HAP-1 (cell line): ENCODE data around the gene TAF6.

Experiments
- DNase-seq, 2 experiments: peaks; one replicate each; pipeline ENCODE4 v3.0.0-alpha.2; 2016 to 2020; ENCODE audit warnings: low spot score in 2 of 2
- H3K27me3 ChIP-seq: fragments of 250-450 bp; sonication (Bioruptor Pico); 2 replicates; pipeline ENCODE4 v1.5.1; 2020; ENCODE audit warnings: low read depth, mild to moderate bottlenecking, moderate library complexity
- H3K36me3 ChIP-seq: fragments of 250-450 bp; sonication (Bioruptor Pico); replicated peaks from 2 replicates; pipeline ENCODE4 v1.5.1; 2020; ENCODE audit warnings: mild to moderate bottlenecking
- H3K4me1 ChIP-seq: fragments of 250-450 bp; sonication (Bioruptor Pico); 2 replicates; pipeline ENCODE4 v1.5.1; 2020; ENCODE audit warnings: mild to moderate bottlenecking
- H3K4me3 ChIP-seq: fragments of 250-450 bp; sonication (Bioruptor Pico); 2 replicates; pipeline ENCODE4 v1.5.1; 2020; ENCODE audit warnings: mild to moderate bottlenecking, moderate library complexity
- H3K9me3 ChIP-seq: fragments of 250-450 bp; sonication (Bioruptor Pico); 2 replicates; pipeline ENCODE4 v1.5.1; 2020; ENCODE audit warnings: mild to moderate bottlenecking, moderate library complexity
- in situ Hi-C: fragments of 300-500 bp; cut with MboI; formaldehyde crosslinking; loops from 3 replicates; pipeline ENCODE4 v1.14.3; 2020; ENCODE audit warnings: low sequenced_read_pairs, inconsistent platforms, mixed read lengths

The TAF6 gene

GRCh38 chr7:100122067-100122466 lies 2.9 kb upstream of the TAF6 start:
- in situ Hi-C loops, result no loop called here
- no peak for DNase-seq
- Histone ChIP-seq H3K4me1 (peaks cover 8% of the 10 kb centered on the region), H3K36me3 (peaks cover 5% of the 10 kb centered on the region; the same call in 1 of the 2 replicates), H3K27me3 (no peaks in the 10 kb centered on the region), H3K9me3 (no peaks in the 10 kb centered on the region), H3K4me3 (no peak overlapping the region)

- Histone ChIP-seq H3K36me3 (peaks cover 5% of the 10 kb centered on the region; the same call in 1 of the 2 replicates), H3K4me1 (peaks cover 8% of the 10 kb centered on the region), H3K27me3 (no peaks in the 10 kb centered on the region), H3K9me3 (no peaks in the 10 kb centered on the region), H3K4me3 (peak overlapping the region; percentile 84; the same call in 1 of the 2 replicates)
- in situ Hi-C loops, result no loop called here
- DNase-seq, result no peak
Measured at GRCh38 chr7:100120733-100121036, 1.5 kb upstream of the TAF6 start.

- Histone ChIP-seq H3K36me3 (peaks cover 5% of the 10 kb centered on the region; the same call in 1 of the 2 replicates), H3K9me3 (no peaks in the 10 kb centered on the region), H3K4me3 (peak overlapping the region; percentile 84), H3K4me1 (peaks cover 8% of the 10 kb centered on the region), H3K27me3 (no peaks in the 10 kb centered on the region)
- peak; percentile 56 to 81 for DNase-seq
- in situ Hi-C loops, result no loop called here
Measured at GRCh38 chr7:100119970-100120732, 993 bp upstream of the TAF6 start.

DNA sequence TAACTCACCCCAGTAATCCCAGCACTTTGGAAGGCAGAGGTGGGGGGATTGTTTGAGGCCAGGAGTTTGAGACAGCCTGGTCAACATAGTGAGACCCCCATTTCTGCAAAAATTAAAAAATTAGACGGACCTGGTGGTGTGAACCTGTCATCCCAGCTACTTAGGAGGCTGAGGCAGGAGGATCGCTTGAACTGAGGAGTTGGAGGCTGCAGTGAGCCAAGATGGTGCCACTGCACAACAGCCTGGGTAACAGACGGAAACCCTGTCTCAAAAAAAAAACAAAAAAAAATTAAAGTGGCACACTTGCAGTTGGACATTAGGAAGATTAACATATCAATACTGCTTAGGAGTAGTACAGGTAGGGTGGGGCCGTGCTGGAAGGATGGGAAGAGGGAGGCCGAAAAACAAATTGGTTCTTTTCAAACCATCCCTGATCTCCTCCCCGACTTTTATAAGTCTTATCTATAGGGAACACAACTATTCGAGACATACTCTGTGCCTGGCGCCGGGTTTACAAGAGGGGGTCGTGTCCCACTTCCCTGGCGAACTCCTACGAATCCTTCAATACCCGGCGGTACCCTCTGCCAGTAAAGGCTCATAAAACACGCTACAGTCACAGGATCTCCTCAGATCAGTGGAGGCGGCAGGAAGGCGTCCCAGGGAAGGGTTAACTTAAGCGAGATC lies 628 bp downstream of the TAF6 start:
- Histone ChIP-seq H3K9me3 (no peaks in the 10 kb centered on the region), H3K36me3 (peaks cover 9% of the 10 kb centered on the region), H3K4me1 (peaks cover 8% of the 10 kb centered on the region), H3K4me3 (peak overlapping the region; percentile 84), H3K27me3 (no peaks in the 10 kb centered on the region)
- in situ Hi-C loops, result no loop called here
- DNase-seq, result peak in 1 of 2 experiments; percentile 25

- H3K36me3 ChIP-seq, result peaks cover 37% of the 10 kb centered on the region
- H3K4me1 ChIP-seq, result peaks cover under 1% of the 10 kb centered on the region; the same call in 1 of the 2 replicates
- H3K9me3 ChIP-seq, result no peaks in the 10 kb centered on the region
- DNase-seq, result no peak
- no peaks in the 10 kb centered on the region for H3K27me3 ChIP-seq
- H3K4me3 ChIP-seq, result no peak overlapping the region
- in situ Hi-C loops, result no loop called here
Measured at GRCh38 chr7:100115026-100115425, 4.1 kb downstream of the TAF6 start.

GRCh38 chr7:100111914-100112313 lies 7.2 kb downstream of the TAF6 start:
- H3K36me3 ChIP-seq, result peaks cover 56% of the 10 kb centered on the region
- no peaks in the 10 kb centered on the region for H3K4me1 ChIP-seq
- in situ Hi-C loops, result no loop called here
- no peak for DNase-seq
- no peak overlapping the region for H3K4me3 ChIP-seq
- H3K27me3 ChIP-seq, result no peaks in the 10 kb centered on the region
- H3K9me3 ChIP-seq, result no peaks in the 10 kb centered on the region

DNA sequence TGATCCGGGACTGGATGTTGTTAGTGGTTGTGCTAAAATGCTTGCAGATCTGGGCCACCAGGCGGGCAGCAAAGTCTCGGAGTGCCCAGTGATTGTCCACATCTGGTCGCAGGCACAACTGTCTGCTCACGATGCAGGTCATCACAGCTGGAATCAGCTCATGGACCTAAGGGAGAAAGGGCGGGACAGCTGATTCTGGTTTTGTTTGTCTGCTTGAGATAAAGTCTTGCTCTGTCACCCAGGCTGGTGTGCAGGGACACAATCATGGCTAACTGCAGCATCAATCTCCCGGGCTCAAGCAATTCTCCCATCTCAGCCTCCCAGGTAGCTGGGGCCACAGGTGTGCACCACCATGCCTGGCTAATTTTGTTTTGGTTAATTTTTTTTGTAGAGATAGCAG lies 8.0 kb downstream of the TAF6 start:
- Histone ChIP-seq H3K9me3 (no peaks in the 10 kb centered on the region), H3K36me3 (peaks cover 59% of the 10 kb centered on the region), H3K4me3 (no peak overlapping the region), H3K27me3 (no peaks in the 10 kb centered on the region), H3K4me1 (no peaks in the 10 kb centered on the region)
- DNase-seq, result no peak
- in situ Hi-C loops, result no loop called here

- no peak for DNase-seq
- in situ Hi-C loops, result no loop called here
- peaks cover 66% of the 10 kb centered on the region for H3K36me3 ChIP-seq
- no peak overlapping the region for H3K4me3 ChIP-seq
- H3K27me3 ChIP-seq, result no peaks in the 10 kb centered on the region
- H3K4me1 ChIP-seq, result no peaks in the 10 kb centered on the region
- H3K9me3 ChIP-seq, result no peaks in the 10 kb centered on the region
Measured at GRCh38 chr7:100109521-100110163, 9.5 kb downstream of the TAF6 start.

DNA sequence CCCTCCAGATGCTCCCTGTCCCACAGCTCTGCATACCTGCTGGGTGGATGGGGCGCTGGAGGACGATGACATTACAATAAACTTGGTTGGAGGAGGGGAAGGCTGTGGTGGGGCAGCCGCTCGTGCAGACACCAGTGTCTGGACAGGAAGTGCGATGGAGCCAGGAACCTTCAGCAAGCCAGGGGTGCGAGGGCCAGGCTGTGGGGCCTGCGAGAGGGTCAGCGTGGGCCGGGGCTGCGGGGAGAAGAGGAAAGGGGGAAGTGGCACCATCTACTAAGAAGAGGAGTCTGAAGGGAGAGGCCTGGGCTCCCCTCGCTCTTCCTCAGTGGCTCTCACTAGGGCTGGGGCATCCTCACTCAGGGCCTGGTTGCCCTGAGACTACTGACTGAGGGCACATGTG lies 11.3 kb downstream of the TAF6 start:
- no peak for DNase-seq
- Histone ChIP-seq H3K36me3 (peaks cover 59% of the 10 kb centered on the region), H3K4me3 (no peak overlapping the region), H3K4me1 (no peaks in the 10 kb centered on the region), H3K27me3 (no peaks in the 10 kb centered on the region), H3K9me3 (no peaks in the 10 kb centered on the region)
- in situ Hi-C loops, result no loop called here

- H3K27me3 ChIP-seq, result no peaks in the 10 kb centered on the region
- no peak for DNase-seq
- H3K4me3 ChIP-seq, result no peak overlapping the region
- H3K4me1 ChIP-seq, result no peaks in the 10 kb centered on the region
- H3K36me3 ChIP-seq, result peaks cover 52% of the 10 kb centered on the region
- H3K9me3 ChIP-seq, result no peaks in the 10 kb centered on the region
- in situ Hi-C loops, result no loop called here
Measured at GRCh38 chr7:100107125-100107737, 11.9 kb downstream of the TAF6 start.

- Histone ChIP-seq H3K36me3 (peaks cover 48% of the 10 kb centered on the region), H3K27me3 (no peaks in the 10 kb centered on the region), H3K4me3 (no peak overlapping the region), H3K4me1 (no peaks in the 10 kb centered on the region), H3K9me3 (no peaks in the 10 kb centered on the region)
- DNase-seq, result no peak
- in situ Hi-C loops, result no loop called here
Measured at GRCh38 chr7:100106633-100107032, 12.5 kb downstream of the TAF6 start.

- peaks cover 43% of the 10 kb centered on the region for H3K36me3 ChIP-seq
- no peaks in the 10 kb centered on the region for H3K9me3 ChIP-seq
- no peak overlapping the region for H3K4me3 ChIP-seq
- H3K27me3 ChIP-seq, result no peaks in the 10 kb centered on the region
- DNase-seq, result no peak
- in situ Hi-C loops, result no loop called here
- H3K4me1 ChIP-seq, result no peaks in the 10 kb centered on the region
Measured at GRCh38 chr7:100105534-100105933, 13.6 kb downstream of the TAF6 start.

GRCh38 chr7:100102950-100103840 lies 16.0 kb downstream of the TAF6 start:
- in situ Hi-C loops, result no loop called here
- Histone ChIP-seq H3K27me3 (no peaks in the 10 kb centered on the region), H3K9me3 (no peaks in the 10 kb centered on the region), H3K4me3 (no peak overlapping the region), H3K4me1 (0 out of 2 replicates have a peak, but pooled peaks cover 4% of the 10 kb centered on the region), H3K36me3 (peaks cover 50% of the 10 kb centered on the region)
- DNase-seq, result no peak
